Mucosa of rectum (tissue), 2 donors: Measurements from ENCODE around the gene TMEM45A.
"Not testable (repeated sequence)": the region's sequence is repeated elsewhere in the genome, so short reads cannot be mapped to it uniquely, and the experiment has no call there.

ENCODE experiments used
- H3K27ac ChIP-seq, 2 donors: one replicate each; pipeline ENCODE4 v1.7.0; 2013; ENCODE audit warnings: inconsistent platforms in 2 of 2, low read depth in 2 of 2, low read length in 2 of 2
- H3K27me3 ChIP-seq, 2 donors: one replicate each; pipeline ENCODE4 v1.7.0; 2013; ENCODE audit warnings: low read length in 2 of 2; ENCODE audit not compliant: control insufficient read depth in 2 of 2, insufficient read depth in 2 of 2
- H3K36me3 ChIP-seq, 2 donors: one replicate each; pipeline ENCODE4 v1.7.0; 2013; ENCODE audit warnings: low read length in 2 of 2; ENCODE audit not compliant: control insufficient read depth in 2 of 2, insufficient read depth in 2 of 2
- H3K4me1 ChIP-seq, 2 donors: one replicate each; pipeline ENCODE4 v1.7.0; 2013; ENCODE audit warnings: low read length in 2 of 2, mild to moderate bottlenecking in 1 of 2; ENCODE audit not compliant: control insufficient read depth in 2 of 2, insufficient read depth in 2 of 2
- H3K4me3 ChIP-seq, 2 donors: one replicate each; pipeline ENCODE4 v1.7.0; 2013; ENCODE audit warnings: low read length in 2 of 2
- H3K9ac ChIP-seq, 2 donors: one replicate each; pipeline ENCODE4 v1.7.0; 2013; ENCODE audit warnings: low read length in 2 of 2, low read depth in 1 of 2, mild to moderate bottlenecking in 1 of 2
- H3K9me3 ChIP-seq, 2 donors: one replicate each; pipeline ENCODE4 v1.7.0; 2013; ENCODE audit warnings: low read length in 2 of 2; ENCODE audit not compliant: control insufficient read depth in 2 of 2
- donor health status: healthy.
- donor health status: Normal muscosa, but diverticular disease.

Gene TMEM45A

GRCh38 chr3:100463002-100463401 lies 29.4 kb upstream of the TMEM45A start:
- no peaks in the 10 kb centered on the region for H3K4me1 ChIP-seq
- H3K27ac ChIP-seq: no peak overlapping the region
- H3K4me3 ChIP-seq: no peak overlapping the region
- H3K27me3 ChIP-seq: no peaks in the 10 kb centered on the region
- H3K36me3 ChIP-seq: no peaks in the 10 kb centered on the region
- H3K9ac ChIP-seq: no peak overlapping the region
- no peaks in the 10 kb centered on the region for H3K9me3 ChIP-seq

- Histone ChIP-seq H3K27me3 (no peaks in the 10 kb centered on the region), H3K9me3 (no peaks in the 10 kb centered on the region), H3K4me3 (no peak overlapping the region), H3K4me1 (no peaks in the 10 kb centered on the region), H3K9ac (no peak overlapping the region), H3K27ac (no peak overlapping the region), H3K36me3 (no peaks in the 10 kb centered on the region)
Measured at GRCh38 chr3:100463646-100464155, 28.7 kb upstream of the TMEM45A start.

DNA sequence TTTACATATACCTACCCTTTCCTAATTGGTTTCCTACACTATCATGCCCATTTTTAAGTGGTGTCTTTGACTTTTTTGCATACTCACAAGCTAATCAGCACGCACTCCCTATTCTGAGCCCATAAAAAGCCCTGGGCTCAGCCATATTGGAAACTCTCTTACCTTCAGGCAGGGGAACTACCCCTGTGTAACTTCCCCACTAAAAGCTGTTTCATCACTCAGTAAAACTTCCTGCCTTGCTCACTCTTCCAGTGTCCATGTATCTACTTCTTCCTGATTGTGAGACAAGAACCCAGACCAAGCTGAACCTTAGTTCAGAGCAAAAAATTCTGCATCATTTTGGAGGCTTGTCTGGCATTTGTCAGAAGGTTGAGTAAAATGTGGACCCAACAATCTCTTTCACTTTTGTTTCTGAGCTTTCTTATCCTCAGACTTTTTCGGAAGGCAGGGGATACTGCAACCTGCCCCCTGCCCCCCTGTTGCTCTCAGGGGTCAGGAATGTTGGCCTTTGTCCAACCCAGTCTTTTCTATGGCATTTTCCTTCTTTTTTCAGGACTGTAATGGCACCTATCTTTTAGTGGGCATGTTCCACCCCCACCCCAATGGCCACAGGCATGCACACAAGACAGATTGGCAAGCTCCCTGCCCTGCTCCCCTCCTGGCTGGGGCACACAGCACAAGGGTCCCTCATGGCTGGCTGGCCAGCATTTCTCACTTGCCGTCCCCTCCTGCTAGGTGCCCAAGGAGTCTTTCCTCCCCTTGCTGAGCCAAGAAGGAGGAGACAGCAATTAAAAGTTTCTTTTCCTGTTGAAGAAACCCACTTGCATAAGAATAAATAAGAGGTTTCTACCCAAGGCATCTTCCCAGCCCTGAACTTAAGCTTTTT lies 26.3 kb upstream of the TMEM45A start:
- Histone ChIP-seq H3K4me1 (no peaks in the 10 kb centered on the region), H3K9ac (no peak overlapping the region), H3K27ac (no peak overlapping the region), H3K9me3 (no peaks in the 10 kb centered on the region), H3K36me3 (no peaks in the 10 kb centered on the region), H3K4me3 (no peak overlapping the region), H3K27me3 (no peaks in the 10 kb centered on the region)

DNA sequence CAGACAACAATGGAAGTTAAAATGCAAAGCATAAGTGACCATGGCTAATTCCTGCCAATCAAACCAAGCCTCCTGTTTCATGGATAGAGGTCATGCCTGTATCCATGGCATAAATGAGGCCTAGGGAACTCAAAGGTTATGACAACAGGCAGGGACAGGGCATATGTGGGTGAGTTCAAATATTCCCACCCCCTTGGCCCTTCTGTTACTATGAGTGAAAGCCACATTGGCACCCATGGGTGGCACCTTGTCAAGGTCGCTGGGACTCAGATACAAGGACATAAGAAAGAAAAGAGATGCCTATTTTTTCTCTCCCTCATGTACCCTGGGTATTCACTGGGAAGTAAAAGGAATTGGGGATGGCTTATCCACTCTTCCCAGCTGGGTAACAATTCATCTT lies 25.3 kb upstream of the TMEM45A start:
- Histone ChIP-seq H3K27ac (no peak overlapping the region), H3K9ac (no peak overlapping the region), H3K36me3 (no peaks in the 10 kb centered on the region), H3K9me3 (no peaks in the 10 kb centered on the region), H3K4me3 (no peak overlapping the region), H3K4me1 (no peaks in the 10 kb centered on the region), H3K27me3 (no peaks in the 10 kb centered on the region)

GRCh38 chr3:100468676-100469075 lies 23.7 kb upstream of the TMEM45A start:
- Histone ChIP-seq H3K27ac (no peak overlapping the region), H3K27me3 (no peaks in the 10 kb centered on the region), H3K9me3 (no peaks in the 10 kb centered on the region), H3K9ac (no peak overlapping the region), H3K4me1 (no peaks in the 10 kb centered on the region), H3K4me3 (no peak overlapping the region), H3K36me3 (no peaks in the 10 kb centered on the region)

DNA sequence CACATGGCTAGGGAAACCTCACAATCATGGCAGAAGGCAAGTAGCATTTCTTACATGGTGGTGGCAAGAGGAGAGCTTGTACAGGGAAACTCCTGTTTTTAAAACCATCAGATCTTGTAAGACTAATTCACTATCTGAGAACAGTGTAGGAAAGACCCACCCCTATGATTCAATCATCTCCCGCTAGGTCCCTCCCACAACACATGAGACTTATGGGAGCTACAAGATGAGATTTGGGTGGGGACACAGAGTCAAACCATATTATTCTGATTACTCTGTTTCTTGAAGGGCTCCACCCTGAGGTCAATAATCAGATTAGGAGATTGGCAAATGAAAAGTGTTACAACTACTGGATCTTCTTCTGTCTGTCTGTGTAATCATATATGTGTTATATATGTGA lies 21.5 kb upstream of the TMEM45A start:
- no peaks in the 10 kb centered on the region for H3K9me3 ChIP-seq
- H3K27ac ChIP-seq: no peak overlapping the region
- H3K9ac ChIP-seq: no peak overlapping the region
- H3K36me3 ChIP-seq: no peaks in the 10 kb centered on the region
- H3K4me1 ChIP-seq: no peaks in the 10 kb centered on the region
- no peaks in the 10 kb centered on the region for H3K27me3 ChIP-seq
- no peak overlapping the region for H3K4me3 ChIP-seq

GRCh38 chr3:100471444-100471843 lies 21.0 kb upstream of the TMEM45A start:
- Histone ChIP-seq H3K27ac (no peak overlapping the region), H3K9me3 (no peaks in the 10 kb centered on the region), H3K4me3 (no peak overlapping the region), H3K9ac (no peak overlapping the region), H3K4me1 (no peaks in the 10 kb centered on the region), H3K36me3 (no peaks in the 10 kb centered on the region), H3K27me3 (no peaks in the 10 kb centered on the region)

GRCh38 chr3:100477851-100478360 lies 14.5 kb upstream of the TMEM45A start:
- H3K36me3 ChIP-seq, H3K9me3 ChIP-seq, H3K9ac ChIP-seq, H3K4me3 ChIP-seq, H3K4me1 ChIP-seq, H3K27me3 ChIP-seq, H3K27ac ChIP-seq: not testable (repeated sequence)

DNA sequence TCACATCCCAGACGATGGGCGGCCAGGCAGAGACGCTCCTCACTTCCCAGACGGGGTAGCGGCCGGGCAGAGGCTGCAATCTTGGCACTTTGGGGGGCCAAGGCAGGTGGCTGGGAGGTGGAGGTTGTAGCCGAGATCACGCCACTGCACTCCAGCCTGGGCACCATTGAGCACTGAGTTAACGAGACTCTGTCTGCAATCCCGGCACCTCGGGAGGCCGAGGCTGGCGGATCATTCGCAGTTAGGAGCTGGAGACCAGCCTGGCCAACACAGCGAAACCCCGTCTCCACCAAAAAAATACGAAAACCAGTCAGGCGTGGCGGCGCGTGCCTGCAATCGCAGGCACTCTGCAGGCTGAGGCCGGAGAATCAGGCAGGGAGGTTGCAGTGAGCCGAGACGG lies 13.9 kb upstream of the TMEM45A start:
- not testable (repeated sequence) for H3K9me3 ChIP-seq, H3K9ac ChIP-seq, H3K36me3 ChIP-seq, H3K27me3 ChIP-seq, H3K4me3 ChIP-seq, H3K27ac ChIP-seq, H3K4me1 ChIP-seq

DNA sequence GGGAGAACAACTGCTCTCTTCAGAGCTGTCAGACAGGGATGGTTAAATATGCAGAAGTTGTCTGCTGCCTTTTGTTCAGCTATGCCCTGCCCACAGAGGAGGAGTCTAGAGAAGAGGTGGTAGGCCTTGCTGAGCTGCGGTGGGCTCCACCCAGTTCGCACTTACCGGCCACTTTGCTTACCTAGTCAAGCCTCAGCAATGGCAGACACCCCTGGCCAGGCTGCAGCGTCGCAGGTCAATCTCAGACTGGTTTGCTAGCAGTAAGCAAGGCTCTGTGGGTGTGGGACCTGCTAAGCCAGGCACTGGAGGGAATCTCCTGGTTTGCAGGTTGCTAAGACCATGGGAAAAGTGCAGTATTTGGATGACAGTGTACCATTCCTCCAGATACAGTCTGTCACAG lies 12.3 kb upstream of the TMEM45A start:
- H3K4me3 ChIP-seq: no peak overlapping the region
- no peaks in the 10 kb centered on the region for H3K27me3 ChIP-seq
- H3K9me3 ChIP-seq: no peaks in the 10 kb centered on the region
- no peak overlapping the region for H3K27ac ChIP-seq
- H3K4me1 ChIP-seq: no peaks in the 10 kb centered on the region
- H3K36me3 ChIP-seq: no peaks in the 10 kb centered on the region
- no peak overlapping the region for H3K9ac ChIP-seq
